Renal pelvis (tissue), 4 donors: ENCODE results near the gene TULP1. TPM values are rescaled to one million over a fixed set of nuclear protein-coding genes. Genes with fewer than 3 reads are reported as not detected.

Source experiments
- DNase-seq: peaks from one replicate; pipeline ENCODE4 v3.0.0-alpha.2; 2013
- polyA plus RNA-seq, 3 donors: library from polyadenylated mRNA; unstranded; fragments of 120-200 nt; gene quantifications; one replicate each; pipeline ENCODE4 v1.2.1, GENCODE V29; 2013; ENCODE audit not compliant: insufficient read length in 3 of 3

The TULP1 gene
- polyA plus RNA-seq, 3 donors: 1.7 to 4.2 (median 3.4) TPM

DNA sequence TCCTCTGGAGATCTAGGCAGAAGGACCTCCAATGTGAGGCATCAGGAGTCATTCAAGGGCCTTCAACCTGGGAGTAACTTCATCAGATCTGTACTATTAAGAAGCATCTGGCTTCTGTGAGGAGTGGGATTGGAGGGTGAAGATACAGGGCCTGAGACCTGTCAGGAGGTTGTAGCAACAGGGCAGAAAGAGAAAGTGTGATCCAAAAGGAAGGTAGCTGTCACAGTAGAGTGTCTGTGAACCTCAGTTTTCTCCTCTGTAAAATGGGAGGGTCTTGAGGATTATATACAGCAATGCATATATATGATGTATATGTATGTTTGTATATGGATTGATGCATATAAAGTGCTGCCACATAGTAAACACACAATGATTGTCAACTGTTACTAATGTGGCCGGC is 47.0 kb downstream of the TULP1 start:
- DNase-seq: no peak

DNA sequence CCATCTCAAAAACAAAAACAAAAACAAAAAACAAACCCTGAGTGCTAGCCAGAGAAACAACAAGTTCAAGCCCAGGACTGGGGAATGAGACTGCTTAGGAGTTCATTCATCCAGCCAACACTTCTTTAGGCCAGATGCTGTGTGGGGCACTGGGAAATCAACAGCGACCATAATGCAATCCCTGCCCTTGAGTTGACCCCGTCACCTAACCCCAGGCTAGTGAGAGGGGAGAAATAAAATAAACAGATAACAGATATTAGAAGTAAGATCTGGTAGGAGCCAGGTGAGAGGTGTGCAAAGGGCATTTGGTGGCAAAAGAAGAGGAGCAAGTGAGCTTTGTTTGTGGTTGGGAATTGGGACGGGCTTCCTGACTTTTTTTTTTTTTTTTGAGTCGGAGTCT is 49.4 kb downstream of the TULP1 start:
- DNase-seq: no peak

DNA sequence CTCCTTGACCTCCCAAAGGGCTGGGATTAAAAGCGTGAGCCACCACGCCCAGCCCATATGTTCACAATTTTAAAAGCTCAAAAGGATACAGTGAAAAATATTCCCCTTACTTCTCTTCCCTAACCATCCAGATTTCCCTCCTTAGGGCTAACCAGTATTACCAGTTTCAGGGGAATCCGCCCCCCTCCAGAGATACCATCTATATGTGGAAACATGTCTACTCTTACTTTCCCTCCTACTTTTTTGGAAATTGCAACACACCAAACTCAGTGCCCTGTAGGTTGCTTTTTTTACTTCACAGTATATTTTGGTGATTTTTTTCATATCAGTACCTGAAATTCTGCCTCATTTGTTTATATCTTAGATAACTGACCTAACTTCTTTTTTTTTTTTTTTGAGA is 51.4 kb downstream of the TULP1 start:
- no peak for DNase-seq

DNA sequence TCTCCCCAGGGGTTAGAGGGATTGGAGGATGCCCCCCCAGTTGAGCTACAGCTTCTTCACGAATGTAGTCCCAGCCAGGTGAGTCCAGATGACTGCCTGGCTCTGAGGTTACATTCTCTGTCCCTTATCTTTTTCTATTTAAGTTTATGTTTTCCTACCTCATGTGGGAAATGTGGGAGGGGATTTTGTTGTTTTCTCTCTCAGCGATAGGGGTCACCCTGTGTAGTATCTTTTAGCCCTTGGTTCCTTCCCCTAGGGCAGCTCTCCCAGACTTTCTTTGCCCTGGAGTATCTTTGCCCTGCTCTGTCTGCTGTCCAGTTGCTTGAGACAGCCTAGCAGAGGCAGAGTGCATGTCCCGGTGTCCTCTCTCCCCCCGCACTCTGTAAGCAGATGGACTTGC is 54.8 kb downstream of the TULP1 start:
- no peak for DNase-seq

DNA sequence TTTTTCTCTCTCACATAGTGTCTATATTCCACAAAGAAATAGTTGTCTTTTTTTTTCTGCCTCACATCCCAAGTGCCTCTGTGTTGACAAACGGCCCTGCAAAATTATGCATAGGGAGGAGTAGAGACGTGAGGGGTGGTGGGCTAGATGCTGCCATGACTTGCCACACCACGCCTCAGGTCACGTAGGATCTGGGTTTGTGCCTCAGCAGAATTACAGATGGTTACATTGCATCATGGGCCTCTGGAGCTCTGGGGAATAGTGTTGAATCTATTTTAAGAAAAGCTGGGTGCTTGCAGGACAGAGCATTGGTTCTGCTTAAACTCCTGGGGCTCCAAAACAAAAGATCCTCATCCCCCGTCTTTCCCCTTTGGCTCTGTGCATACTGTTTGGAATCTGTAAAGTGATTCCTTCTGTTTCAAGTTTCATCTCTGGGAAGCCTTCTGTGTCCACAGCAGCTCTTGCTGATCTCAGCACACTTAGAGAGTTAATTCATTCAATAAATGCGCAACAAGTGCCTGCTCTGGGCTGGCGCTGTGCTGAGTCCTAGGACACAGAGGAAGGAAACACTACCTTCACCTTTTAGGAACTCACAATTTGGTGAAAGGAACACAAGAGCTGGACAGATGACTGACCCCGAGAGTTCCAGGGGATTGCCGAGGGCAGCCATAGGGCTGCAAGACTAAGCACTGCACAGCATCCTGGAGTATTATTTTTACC is 58.1 kb downstream of the TULP1 start:
- no peak for DNase-seq

DNA sequence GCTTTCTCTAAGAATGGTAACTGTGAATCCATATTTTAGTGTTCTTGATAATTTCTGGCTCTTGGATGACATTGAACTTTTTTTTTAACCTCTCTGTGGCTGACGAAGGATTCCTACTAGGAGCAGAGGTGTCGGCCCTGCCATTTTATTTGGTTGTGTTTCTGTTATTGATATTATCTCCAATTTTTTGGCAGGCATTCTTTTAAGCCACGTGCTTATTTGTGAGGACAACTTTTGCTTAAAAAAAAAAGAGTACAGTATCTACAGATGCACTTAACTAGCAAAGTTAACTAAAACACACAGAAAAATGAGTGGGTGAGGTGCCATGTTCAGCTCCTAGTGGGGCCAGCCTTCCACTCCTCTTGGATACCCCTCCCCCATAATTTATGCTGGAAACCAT is 59.5 kb downstream of the TULP1 start:
- no peak for DNase-seq

DNA sequence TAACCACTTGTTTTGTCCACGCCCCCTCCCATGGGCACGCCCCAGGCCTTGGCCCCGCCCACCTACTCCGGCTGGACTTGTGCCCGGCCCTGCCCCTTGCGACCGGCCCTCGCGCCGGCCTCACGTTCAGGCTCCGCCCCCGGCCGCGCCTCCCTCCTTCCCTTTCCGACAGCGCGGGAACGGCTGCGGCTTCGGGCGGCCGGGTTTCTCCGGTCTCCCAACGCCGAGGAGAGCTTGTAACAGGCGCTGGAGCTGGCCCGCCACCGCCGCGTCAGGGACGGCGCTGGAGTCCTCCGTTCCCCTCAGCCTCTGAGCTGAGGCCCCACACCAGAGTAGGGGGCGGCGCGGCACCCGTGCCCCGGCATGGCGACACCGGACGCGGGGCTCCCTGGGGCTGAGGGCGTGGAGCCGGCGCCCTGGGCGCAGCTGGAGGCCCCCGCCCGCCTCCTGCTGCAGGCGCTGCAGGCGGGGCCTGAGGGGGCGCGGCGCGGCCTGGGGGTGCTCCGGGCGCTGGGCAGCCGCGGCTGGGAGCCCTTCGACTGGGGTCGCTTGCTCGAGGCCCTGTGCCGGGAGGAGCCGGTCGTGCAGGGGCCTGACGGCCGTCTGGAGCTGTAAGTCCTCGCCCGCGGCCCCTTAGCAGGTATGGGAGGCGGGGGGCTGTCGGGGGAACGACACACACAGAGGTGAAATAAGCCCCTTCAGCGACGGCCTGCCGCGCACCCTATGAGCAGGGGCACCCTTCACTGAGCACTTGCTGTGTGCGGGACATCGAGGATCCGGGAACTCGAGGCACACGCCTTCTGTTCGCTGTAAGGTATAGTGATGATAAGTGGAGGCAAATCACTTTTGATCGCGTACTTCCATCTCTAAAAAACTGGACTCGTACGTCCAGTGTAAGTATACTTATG is 60.3 kb downstream of the TULP1 start, which contains the start of gene FANCE:
FANCE (plus strand) TSS at position 156 of the 908 bp plus-strand sequence; CDS start at position 364, 208 bp downstream.
- peak; percentile 93 for DNase-seq

DNA sequence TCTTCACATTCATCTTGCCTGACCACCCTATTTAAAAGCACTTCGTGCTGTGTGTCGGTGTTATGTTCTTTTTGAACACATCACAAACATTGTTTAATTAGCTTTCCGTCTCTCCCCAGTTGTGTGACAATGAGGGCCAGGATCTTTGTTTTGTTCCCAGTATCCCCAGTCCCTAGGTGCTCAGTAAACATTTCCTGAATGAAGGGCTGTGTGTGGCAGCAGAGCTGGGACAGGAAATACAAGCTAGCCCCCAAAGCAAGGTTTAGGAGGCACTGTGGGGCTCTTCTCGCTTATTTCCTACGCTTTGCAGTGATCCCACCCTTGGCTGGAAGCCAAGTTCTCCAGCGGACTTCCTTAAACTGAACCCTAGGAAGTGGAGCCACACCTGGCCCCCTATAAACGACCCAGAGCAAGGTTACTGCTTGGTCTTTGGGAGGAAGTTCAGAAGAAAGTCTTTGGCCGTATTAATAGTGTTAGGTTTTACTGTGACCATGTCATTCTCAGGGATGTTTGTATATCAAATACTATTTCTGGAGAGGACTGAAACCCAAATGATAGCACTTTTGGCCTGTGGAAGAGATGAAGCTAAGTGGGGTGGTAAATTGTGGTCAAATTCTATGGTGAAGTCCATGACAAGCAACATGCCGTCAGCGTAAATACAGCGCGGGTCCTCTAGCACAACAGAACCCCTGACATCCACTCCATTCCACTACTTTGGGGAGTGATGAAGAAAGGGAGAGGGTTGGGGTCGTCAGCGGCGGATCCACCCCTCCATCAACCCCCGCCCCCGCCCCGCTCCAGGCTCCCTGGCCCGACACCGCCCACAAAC is 61.1 kb downstream of the TULP1 start:
- no peak for DNase-seq

DNA sequence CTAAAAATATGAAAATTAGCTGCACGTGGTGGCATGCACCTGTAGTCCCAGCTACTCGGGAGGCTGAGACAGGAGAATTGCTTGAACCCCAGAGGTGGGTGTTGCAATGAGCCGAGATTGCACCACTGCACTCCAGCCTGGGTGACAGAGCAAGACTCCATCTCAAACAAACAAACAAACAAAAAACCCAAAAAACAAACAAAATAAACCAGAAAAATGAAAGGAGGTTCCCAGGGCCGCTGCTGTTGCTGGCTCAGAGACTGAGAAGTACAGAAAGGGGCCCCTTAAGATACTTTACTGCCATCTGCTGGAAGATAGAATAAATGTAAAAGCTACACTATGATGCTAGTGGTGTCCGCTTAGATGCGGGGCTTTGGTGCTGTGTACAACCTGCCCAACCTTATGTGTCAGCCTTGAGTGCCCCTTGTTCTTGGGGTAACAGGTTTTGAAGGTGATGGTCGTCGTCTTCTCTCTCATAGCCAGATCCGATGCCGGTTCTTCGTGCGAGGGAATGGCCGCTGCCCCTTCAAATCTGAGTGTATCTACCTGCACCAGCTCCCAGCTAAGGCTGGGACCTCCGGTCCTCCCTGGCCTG is 63.3 kb downstream of the TULP1 start:
- peak; percentile 71 for DNase-seq

DNA sequence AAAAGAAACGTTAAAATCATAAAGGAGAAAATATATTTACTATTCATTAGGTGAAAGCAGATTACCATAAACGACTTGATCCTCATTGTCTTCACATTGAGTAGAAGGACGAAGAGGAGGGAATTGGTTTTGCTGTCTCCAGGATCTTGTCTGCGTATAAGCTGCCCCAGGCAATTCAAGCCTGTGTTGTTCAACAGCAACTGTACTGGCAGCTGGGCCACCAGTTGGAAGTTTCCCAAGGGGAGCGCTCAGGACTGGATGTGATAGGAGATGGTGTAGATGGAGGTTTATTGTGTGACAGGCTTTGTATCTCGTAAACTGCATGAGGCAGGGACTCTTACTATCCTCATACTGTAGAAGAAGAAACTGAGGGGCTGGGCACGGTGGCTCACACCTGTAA is 64.5 kb downstream of the TULP1 start:
- no peak for DNase-seq

Other genes with a start within 250 kb of the TULP1 start
- 1 to 10 TPM; 4.5 to 5.7 (median 4.7) TPM for gene DEF6, start 215.1 kb downstream of the TULP1 start, polyA plus RNA-seq
- gene PPARD, start 170.3 kb downstream of the TULP1 start, polyA plus RNA-seq: 10 to 100 TPM; 25.8 to 28.7 (median 27.8) TPM
- 10 to 100 TPM in 2 of 3 donors, 1 to 10 TPM in 1; 9.7 to 10.8 (median 10.6) TPM for gene FANCE, start 60.6 kb downstream of the TULP1 start, polyA plus RNA-seq
- gene RPL10A, start 44.5 kb downstream of the TULP1 start, polyA plus RNA-seq: 1,000 to 10,000 TPM; 1,930 to 2,148 (median 1,961) TPM
- 10 to 100 TPM; 52.8 to 62.5 (median 53.0) TPM for gene TEAD3, start 15.8 kb downstream of the TULP1 start, polyA plus RNA-seq
- gene FKBP5, start 176.0 kb upstream of the TULP1 start, polyA plus RNA-seq: 10 to 100 TPM; 20.6 to 26.9 (median 24.9) TPM
- gene ARMC12, start 224.1 kb upstream of the TULP1 start, polyA plus RNA-seq: 1 to 10 TPM in 1 of 3 donors, under 1 TPM in 2; 0.94 to 1.8 (median 0.99) TPM